ENCODE results near the gene C11orf91.

GRCh38 chr11:33747979-33748378 lies 47.4 kb upstream of the C11orf91 start:
- TF ChIP-seq CTCF (IDR thresholded peaks at IDR 0.05) (no peak), EP300 (IDR thresholded peaks at IDR 0.05) (no peak), POLR2A (IDR thresholded peaks at IDR 0.05) (no peak), POLR2AphosphoS5 (IDR thresholded peaks at IDR 0.05) (no peak)
